ENCODE data around the gene OR2V1.

DNA sequence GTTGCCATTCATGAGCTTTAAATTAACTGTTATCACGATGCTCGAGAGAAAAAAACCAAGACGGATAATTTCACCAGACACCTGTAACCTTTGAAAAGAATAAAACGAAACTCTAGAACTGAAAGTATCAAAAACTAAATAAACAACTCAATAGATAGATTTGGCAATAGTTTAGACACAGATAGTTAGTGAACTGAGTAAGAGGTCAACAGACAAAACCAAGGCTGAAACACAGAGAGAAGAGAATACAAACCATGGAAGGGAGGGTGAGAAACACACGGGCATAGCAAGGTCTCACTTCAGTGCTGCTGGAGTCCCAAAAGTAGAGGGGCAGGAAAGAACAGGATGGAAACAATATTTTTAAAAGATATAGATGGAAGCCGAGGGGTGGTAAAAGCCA lies 3.3 kb upstream of the OR2V1 start:
- TF ChIP-seq, protein P1, sequence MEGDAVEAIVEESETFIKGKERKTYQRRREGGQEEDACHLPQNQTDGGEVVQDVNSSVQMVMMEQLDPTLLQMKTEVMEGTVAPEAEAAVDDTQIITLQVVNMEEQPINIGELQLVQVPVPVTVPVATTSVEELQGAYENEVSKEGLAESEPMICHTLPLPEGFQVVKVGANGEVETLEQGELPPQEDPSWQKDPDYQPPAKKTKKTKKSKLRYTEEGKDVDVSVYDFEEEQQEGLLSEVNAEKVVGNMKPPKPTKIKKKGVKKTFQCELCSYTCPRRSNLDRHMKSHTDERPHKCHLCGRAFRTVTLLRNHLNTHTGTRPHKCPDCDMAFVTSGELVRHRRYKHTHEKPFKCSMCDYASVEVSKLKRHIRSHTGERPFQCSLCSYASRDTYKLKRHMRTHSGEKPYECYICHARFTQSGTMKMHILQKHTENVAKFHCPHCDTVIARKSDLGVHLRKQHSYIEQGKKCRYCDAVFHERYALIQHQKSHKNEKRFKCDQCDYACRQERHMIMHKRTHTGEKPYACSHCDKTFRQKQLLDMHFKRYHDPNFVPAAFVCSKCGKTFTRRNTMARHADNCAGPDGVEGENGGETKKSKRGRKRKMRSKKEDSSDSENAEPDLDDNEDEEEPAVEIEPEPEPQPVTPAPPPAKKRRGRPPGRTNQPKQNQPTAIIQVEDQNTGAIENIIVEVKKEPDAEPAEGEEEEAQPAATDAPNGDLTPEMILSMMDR (IDR thresholded peaks at IDR 0.05), result no peak
- TF ChIP-seq POLR2A (IDR thresholded peaks at IDR 0.05), result no peak
